22Rv1 (cell line): ENCODE measurements around the gene TKTL1.
"Not testable (repeated sequence)": the region's sequence is repeated elsewhere in the genome, so short reads cannot be mapped to it uniquely, and the experiment has no call there.

Source experiments
- ZFX ChIP-seq: fragments of 450-650 bp; IDR thresholded peaks from 2 replicates; pipeline ENCODE4 v1.6.1; 2017; ENCODE audit warnings: antibody characterized with exemption, borderline replicate concordance
- TF ChIP-seq, protein P1 (sequence below): fragments of 450-650 bp; IDR thresholded peaks from 2 replicates; pipeline ENCODE4 v1.5.1; 2017; ENCODE audit warnings: mild to moderate bottlenecking

DNA sequence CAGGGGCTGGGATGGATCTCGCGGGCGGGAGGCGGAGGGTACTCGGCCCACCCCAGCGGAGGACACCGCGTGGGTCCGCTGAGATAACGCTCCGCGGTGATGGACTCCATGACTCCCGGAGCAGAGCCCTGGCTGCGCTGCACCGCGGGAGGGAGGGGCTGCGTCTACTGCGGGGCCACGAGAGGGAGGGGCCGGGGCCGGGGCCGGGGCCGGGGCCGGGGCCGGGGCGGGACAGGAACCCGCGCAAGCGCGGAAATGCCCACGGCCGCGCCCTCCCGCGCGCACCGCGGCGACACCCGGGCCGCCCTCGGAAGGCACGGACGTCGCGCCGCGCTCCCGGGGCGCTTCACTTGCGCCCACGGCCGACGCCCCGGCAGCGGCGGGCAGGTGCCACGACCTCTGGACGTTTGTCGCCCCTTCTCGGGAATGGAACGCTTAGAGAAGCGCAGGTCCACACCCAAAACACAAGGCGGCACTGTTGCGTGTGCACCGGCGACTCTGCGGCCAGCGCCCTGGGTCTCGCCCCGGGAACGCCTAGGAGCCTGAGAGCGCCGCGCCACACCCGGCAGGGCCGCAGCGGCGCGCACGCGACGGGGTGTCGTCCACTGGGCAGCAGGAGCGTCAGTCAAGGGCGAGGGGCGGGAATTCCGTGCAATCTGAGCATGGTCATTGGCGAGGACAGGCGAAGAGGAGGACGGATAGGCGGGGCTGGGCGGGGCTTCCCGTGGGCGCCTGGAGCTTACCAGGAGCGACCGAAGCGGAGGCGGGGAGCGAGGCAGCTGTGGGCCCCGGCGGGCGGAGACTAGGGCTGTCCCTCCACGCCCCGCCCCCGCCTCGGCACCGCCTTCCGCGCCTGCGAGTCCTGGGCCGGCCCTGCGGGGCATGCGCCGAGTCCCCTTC is 46.1 kb downstream of the TKTL1 start:
- TF ChIP-seq, protein P1, sequence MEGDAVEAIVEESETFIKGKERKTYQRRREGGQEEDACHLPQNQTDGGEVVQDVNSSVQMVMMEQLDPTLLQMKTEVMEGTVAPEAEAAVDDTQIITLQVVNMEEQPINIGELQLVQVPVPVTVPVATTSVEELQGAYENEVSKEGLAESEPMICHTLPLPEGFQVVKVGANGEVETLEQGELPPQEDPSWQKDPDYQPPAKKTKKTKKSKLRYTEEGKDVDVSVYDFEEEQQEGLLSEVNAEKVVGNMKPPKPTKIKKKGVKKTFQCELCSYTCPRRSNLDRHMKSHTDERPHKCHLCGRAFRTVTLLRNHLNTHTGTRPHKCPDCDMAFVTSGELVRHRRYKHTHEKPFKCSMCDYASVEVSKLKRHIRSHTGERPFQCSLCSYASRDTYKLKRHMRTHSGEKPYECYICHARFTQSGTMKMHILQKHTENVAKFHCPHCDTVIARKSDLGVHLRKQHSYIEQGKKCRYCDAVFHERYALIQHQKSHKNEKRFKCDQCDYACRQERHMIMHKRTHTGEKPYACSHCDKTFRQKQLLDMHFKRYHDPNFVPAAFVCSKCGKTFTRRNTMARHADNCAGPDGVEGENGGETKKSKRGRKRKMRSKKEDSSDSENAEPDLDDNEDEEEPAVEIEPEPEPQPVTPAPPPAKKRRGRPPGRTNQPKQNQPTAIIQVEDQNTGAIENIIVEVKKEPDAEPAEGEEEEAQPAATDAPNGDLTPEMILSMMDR, result not testable (repeated sequence)
- not testable (repeated sequence) for TF ChIP-seq ZFX
